GM12873 (cell line): ENCODE measurements around the gene REC114.

Source experiments
- CTCF ChIP-seq: IDR thresholded peaks from 2 replicates; pipeline ENCODE4 v1.5.1; 2012; ENCODE audit warnings: low read depth, mild to moderate bottlenecking, moderate library complexity, low read length, control low read depth; ENCODE audit not compliant: insufficient read depth; ENCODE audit errors: missing control alignments

Gene REC114

DNA sequence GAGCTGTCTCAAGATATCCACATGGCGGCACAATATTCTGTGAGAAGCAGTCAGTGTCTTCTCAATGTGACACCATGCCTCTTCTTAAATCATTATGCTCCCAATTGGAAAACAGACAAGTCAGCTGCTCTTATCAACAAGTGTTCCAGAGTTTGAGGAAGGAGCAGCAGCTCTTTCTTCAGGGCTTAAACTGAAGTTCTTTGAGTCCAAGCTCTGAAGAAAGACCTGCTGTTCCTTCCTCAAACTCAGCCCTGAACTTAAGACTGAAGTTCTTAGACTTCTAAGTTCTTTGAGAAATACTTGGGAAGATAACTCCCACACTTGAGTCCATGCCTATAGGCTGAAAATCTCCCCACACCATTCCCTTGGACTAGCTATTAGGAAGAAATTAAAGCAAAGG is 146.8 kb downstream of the REC114 start:
- TF ChIP-seq CTCF = no peak

GRCh38 chr15:73590263-73590662 is 147.3 kb downstream of the REC114 start:
- no peak for TF ChIP-seq CTCF

- TF ChIP-seq CTCF = no peak
Measured at GRCh38 chr15:73593304-73594074, 150.5 kb downstream of the REC114 start.

DNA sequence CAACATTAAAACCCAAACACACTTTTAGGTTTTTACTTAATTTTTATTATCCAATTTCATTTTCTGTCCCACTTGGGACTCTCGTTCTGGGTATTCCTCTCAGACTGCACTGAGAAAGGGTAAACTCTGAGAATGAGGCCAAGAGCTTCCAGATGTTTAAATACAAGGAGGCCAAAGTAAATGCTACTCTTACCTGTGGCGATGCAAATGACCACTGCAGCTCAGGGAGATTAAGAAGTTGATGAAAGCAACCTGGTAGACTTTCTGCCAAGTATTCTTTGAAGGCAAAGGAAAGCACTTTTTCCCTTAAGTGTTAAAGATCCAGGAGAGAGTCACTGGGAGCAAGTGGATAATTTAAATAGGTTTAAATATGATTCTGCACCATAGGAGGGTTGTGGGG is 151.1 kb downstream of the REC114 start:
- TF ChIP-seq CTCF = no peak

- TF ChIP-seq CTCF = no peak
Measured at GRCh38 chr15:73596174-73596573, 153.2 kb downstream of the REC114 start.

- TF ChIP-seq CTCF = no peak
Measured at GRCh38 chr15:73597036-73597638, 154.2 kb downstream of the REC114 start.

GRCh38 chr15:73598530-73599160 is 155.7 kb downstream of the REC114 start:
- TF ChIP-seq CTCF = no peak
